Muscle layer of duodenum (tissue), 2 donors: ENCODE results near the gene LRRC70.

ENCODE experiments used
- H3K27ac ChIP-seq: one replicate; pipeline ENCODE4 v1.7.0; 2013; ENCODE audit warnings: mild to moderate bottlenecking, low read length
- H3K27me3 ChIP-seq: one replicate; pipeline ENCODE4 v1.7.0; 2013; ENCODE audit warnings: low read depth, mild to moderate bottlenecking, control low read depth, low read length
- H3K36me3 ChIP-seq, 2 donors: one replicate each; pipeline ENCODE4 v1.7.0; 2013; ENCODE audit warnings: low read length in 2 of 2, control low read depth in 1 of 2, mild to moderate bottlenecking in 1 of 2; ENCODE audit not compliant: insufficient read depth in 2 of 2, control insufficient read depth in 1 of 2
- H3K4me1 ChIP-seq, 2 donors: one replicate each; pipeline ENCODE4 v1.7.0; 2013; ENCODE audit warnings: low read length in 2 of 2, mild to moderate bottlenecking in 2 of 2, control low read depth in 1 of 2, moderate library complexity in 1 of 2; ENCODE audit not compliant: insufficient read depth in 2 of 2, control insufficient read depth in 1 of 2
- H3K4me3 ChIP-seq, 2 donors: one replicate each; pipeline ENCODE4 v1.7.0; 2013; ENCODE audit warnings: low read length in 2 of 2, low read depth in 1 of 2, mild to moderate bottlenecking in 1 of 2
- H3K9me3 ChIP-seq, 2 donors: one replicate each; pipeline ENCODE4 v1.7.0; 2013; ENCODE audit warnings: low read length in 2 of 2, control low read depth in 1 of 2, mild to moderate bottlenecking in 1 of 2; ENCODE audit not compliant: control insufficient read depth in 1 of 2
- donor health status: healthy.

The LRRC70 gene, protein sequence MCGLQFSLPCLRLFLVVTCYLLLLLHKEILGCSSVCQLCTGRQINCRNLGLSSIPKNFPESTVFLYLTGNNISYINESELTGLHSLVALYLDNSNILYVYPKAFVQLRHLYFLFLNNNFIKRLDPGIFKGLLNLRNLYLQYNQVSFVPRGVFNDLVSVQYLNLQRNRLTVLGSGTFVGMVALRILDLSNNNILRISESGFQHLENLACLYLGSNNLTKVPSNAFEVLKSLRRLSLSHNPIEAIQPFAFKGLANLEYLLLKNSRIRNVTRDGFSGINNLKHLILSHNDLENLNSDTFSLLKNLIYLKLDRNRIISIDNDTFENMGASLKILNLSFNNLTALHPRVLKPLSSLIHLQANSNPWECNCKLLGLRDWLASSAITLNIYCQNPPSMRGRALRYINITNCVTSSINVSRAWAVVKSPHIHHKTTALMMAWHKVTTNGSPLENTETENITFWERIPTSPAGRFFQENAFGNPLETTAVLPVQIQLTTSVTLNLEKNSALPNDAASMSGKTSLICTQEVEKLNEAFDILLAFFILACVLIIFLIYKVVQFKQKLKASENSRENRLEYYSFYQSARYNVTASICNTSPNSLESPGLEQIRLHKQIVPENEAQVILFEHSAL

DNA sequence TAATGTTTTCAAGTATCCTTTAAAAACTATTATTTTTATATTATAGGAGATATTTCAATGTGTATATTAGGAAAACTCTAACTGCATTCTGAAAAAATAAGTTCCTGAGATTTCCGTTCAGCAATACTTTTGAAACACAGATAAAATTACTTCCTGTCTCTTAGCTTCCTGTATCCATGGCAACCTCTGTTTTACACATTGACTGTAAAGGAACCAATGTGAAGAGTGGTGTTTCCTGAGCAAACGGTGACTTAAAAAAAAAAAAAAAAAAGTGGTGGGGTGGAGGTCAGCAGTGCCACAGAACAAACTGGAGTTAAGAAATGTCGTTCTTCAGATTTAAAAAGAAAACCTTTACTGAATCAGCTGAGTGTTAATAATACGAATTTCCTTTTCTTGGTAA is at the start of gene LRRC70:
Gene LRRC70 (plus strand): TSS at position 280 of the 400 bp plus-strand sequence. CDS start 620 bp downstream, outside the sequence.
- no peaks in the 10 kb centered on the region for H3K27me3 ChIP-seq
- H3K4me3 ChIP-seq, result no peak within 1 kb of the TSS
- H3K4me1 ChIP-seq, result no peaks in the 10 kb centered on the region
- H3K9me3 ChIP-seq, result no peaks in the 10 kb centered on the region
- H3K36me3 ChIP-seq, result peaks cover 0 to 5% of the 10 kb centered on the region in 2 donors
- H3K27ac ChIP-seq, result no peak within 1 kb of the TSS

GRCh38 chr5:62533597-62533996 is 45.0 kb upstream of the LRRC70 start:
- Histone ChIP-seq H3K4me3 (no peak overlapping the region), H3K36me3 (peaks cover 13 to 21% of the 10 kb centered on the region in 2 donors), H3K27me3 (no peaks in the 10 kb centered on the region), H3K9me3 (no peaks in the 10 kb centered on the region), H3K4me1 (no peaks in the 10 kb centered on the region), H3K27ac (no peak overlapping the region)

- Histone ChIP-seq H3K27me3 (no peaks in the 10 kb centered on the region), H3K36me3 (peaks cover 12 to 27% of the 10 kb centered on the region in 2 donors)
Observed at GRCh38 chr5:62534461-62535236, 44.0 kb upstream of the LRRC70 start.

GRCh38 chr5:62536232-62536631 is 42.4 kb upstream of the LRRC70 start:
- Histone ChIP-seq H3K4me1 (no peaks in the 10 kb centered on the region), H3K27me3 (no peaks in the 10 kb centered on the region), H3K9me3 (no peaks in the 10 kb centered on the region), H3K4me3 (no peak overlapping the region), H3K36me3 (peaks cover 11 to 22% of the 10 kb centered on the region in 2 donors), H3K27ac (no peak overlapping the region)

More at GRCh38 chr5:62534461-62535236, 44.0 kb upstream of the LRRC70 start:
- Histone ChIP-seq H3K4me1 (no peaks in the 10 kb centered on the region), H3K27ac (no peak overlapping the region), H3K9me3 (no peaks in the 10 kb centered on the region), H3K4me3 (no peak overlapping the region)

DNA sequence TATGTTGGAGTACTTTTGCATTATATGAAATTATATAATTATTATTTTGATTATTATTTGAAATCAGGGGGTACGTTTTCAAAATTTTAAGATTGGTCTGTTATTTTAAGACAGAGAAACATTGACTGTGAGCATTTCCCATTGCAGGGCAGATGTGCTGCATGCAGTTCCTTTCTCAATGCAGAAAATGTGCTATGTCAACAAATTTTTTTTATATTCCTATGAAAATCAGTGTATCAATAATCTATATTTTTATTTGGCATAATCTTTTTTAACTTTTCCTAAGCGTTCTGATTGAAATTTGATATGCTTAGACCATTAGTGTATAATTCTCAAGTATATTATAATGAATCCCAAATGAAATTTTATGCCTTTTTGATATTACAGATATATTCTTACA is 41.8 kb upstream of the LRRC70 start:
- Histone ChIP-seq H3K36me3 (peaks cover 6 to 20% of the 10 kb centered on the region in 2 donors), H3K27ac (no peak overlapping the region), H3K4me3 (no peak overlapping the region), H3K27me3 (no peaks in the 10 kb centered on the region), H3K9me3 (no peaks in the 10 kb centered on the region), H3K4me1 (no peaks in the 10 kb centered on the region)

DNA sequence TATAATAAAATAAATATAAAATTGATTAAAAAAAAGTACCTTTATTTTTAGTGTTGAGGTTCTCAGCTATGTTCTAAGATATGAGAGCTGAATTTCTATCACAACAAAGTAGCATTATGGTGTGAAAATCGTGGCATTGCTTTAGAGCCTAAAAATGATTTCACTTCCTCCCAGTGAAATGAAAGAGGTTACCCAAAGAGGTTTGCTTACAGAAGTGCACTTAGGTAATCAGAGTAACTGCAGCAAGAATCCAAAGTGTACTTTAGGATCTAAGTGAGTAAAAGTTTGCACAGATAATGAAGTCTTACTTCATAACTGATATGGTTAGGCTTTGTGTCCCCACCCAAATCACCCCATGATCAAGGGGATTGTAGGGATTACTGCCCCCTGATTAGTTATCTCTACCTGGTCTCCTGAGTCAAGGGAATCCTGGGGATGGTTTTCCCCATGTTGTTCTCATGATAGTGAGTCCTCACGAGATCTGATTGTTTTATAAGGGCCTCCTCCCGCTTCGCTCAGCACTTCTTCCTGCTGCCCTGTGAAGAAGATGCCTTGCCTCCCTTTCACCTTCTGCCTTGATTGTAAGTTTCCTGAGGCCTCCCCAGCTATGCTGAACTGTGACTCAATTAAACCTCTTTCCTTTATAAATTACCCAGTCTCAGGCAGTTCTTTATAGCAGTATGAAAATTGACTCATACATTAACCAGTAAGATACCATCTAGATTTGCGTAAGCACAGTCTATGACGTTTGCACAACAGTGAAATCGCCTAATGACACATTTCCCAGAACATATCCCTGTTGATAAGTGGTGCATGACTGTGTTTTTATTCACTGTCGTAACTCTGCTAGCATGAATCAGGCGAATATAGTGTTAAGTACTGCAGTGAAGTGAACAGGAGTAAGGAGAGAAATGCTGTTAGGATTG is 40.3 kb upstream of the LRRC70 start:
- Histone ChIP-seq H3K27ac (no peak overlapping the region), H3K27me3 (no peaks in the 10 kb centered on the region), H3K4me1 (no peaks in the 10 kb centered on the region), H3K36me3 (peaks cover 2 to 16% of the 10 kb centered on the region in 2 donors), H3K4me3 (no peak overlapping the region), H3K9me3 (no peaks in the 10 kb centered on the region)

GRCh38 chr5:62542720-62543119 is 35.9 kb upstream of the LRRC70 start:
- H3K36me3 ChIP-seq, result peaks cover 0 to 16% of the 10 kb centered on the region in 2 donors
- H3K4me1 ChIP-seq, result no peaks in the 10 kb centered on the region
- H3K27ac ChIP-seq, result no peak overlapping the region
- H3K4me3 ChIP-seq, result no peak overlapping the region
- no peaks in the 10 kb centered on the region for H3K9me3 ChIP-seq
- no peaks in the 10 kb centered on the region for H3K27me3 ChIP-seq

GRCh38 chr5:62547945-62548630 is 30.5 kb upstream of the LRRC70 start:
- no peaks in the 10 kb centered on the region for H3K4me1 ChIP-seq
- no peaks in the 10 kb centered on the region for H3K9me3 ChIP-seq
- H3K27ac ChIP-seq, result no peak overlapping the region
- H3K4me3 ChIP-seq, result no peak overlapping the region
- H3K27me3 ChIP-seq, result no peaks in the 10 kb centered on the region
- H3K36me3 ChIP-seq, result peaks cover 0 to 3% of the 10 kb centered on the region in 2 donors

- H3K36me3 ChIP-seq, result peaks cover 0 to 7% of the 10 kb centered on the region in 2 donors
- no peak overlapping the region for H3K4me3 ChIP-seq
- no peak overlapping the region for H3K27ac ChIP-seq
- no peaks in the 10 kb centered on the region for H3K9me3 ChIP-seq
- no peaks in the 10 kb centered on the region for H3K4me1 ChIP-seq
- no peaks in the 10 kb centered on the region for H3K27me3 ChIP-seq
Observed at GRCh38 chr5:62550103-62550502, 28.5 kb upstream of the LRRC70 start.

GRCh38 chr5:62555930-62556329 is 22.7 kb upstream of the LRRC70 start:
- Histone ChIP-seq H3K36me3 (peaks cover 0 to 11% of the 10 kb centered on the region in 2 donors), H3K27me3 (no peaks in the 10 kb centered on the region), H3K9me3 (no peaks in the 10 kb centered on the region), H3K4me1 (no peaks in the 10 kb centered on the region), H3K4me3 (no peak overlapping the region), H3K27ac (no peak overlapping the region)
